Measurements from ENCODE around the gene FAM161A. TPM values are rescaled to one million over a fixed set of nuclear protein-coding genes. Genes with fewer than 3 reads are reported as not detected.

Gene FAM161A
- total RNA-seq, 4 donors from 2014 or later: 2.8 to 8.0 (median 5.7) TPM

DNA sequence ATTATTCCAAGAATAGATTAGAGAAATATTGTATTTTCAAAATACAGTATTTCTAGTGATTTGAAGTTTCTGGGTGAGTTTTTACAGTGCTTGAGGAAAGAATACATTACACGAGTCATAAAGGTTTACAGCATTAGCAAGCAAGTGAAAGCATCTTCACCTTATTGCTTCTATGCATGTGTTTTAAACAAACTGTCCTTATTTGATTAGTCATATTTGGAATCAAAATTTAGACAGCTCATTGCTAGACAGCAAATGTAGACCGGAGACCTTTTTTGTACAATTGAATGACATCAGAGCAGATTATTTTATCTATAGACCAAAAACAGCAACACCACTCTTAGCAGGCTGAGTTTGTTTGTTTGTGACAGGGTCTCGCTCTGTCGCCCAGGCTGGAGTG is 69.2 kb downstream of the FAM161A start:
- TF ChIP-seq, protein P1, sequence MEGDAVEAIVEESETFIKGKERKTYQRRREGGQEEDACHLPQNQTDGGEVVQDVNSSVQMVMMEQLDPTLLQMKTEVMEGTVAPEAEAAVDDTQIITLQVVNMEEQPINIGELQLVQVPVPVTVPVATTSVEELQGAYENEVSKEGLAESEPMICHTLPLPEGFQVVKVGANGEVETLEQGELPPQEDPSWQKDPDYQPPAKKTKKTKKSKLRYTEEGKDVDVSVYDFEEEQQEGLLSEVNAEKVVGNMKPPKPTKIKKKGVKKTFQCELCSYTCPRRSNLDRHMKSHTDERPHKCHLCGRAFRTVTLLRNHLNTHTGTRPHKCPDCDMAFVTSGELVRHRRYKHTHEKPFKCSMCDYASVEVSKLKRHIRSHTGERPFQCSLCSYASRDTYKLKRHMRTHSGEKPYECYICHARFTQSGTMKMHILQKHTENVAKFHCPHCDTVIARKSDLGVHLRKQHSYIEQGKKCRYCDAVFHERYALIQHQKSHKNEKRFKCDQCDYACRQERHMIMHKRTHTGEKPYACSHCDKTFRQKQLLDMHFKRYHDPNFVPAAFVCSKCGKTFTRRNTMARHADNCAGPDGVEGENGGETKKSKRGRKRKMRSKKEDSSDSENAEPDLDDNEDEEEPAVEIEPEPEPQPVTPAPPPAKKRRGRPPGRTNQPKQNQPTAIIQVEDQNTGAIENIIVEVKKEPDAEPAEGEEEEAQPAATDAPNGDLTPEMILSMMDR (IDR thresholded peaks at IDR 0.05): no peak
- TF ChIP-seq EP300 (IDR thresholded peaks at IDR 0.05): no peak
- no peak for TF ChIP-seq POLR2A (IDR thresholded peaks at IDR 0.05)
- no peak overlapping the region for H3K27ac ChIP-seq
- H3K27me3 ChIP-seq: no peaks in the 10 kb centered on the region
- H3K4me3 ChIP-seq: no peak overlapping the region
- DNase-seq (ENCODE audit: low spot score in 2 of 2): no peak
- no peaks in the 10 kb centered on the region for H3K4me1 ChIP-seq
- WGBS, 2 donors: 79 to 90% methylated on average over 4 of the region's 4 CpGs
- H3K9me3 ChIP-seq: peaks cover 0 to 19% (median 3%) of the 10 kb centered on the region in 4 donors
- H3K36me3 ChIP-seq: no peaks in the 10 kb centered on the region

GRCh38 chr2:61775956-61776570 is 77.8 kb downstream of the FAM161A start:
- no peak for DNase-seq (ENCODE audit: low spot score in 2 of 2)
- WGBS, 2 donors: 84 to 85% methylated on average over 8 of the region's 8 CpGs
- H3K36me3 ChIP-seq: no peaks in the 10 kb centered on the region
- peaks cover 0 to 10% (median under 1%) of the 10 kb centered on the region in 4 donors for H3K9me3 ChIP-seq
- no peak overlapping the region for H3K27ac ChIP-seq
- H3K4me1 ChIP-seq: no peaks in the 10 kb centered on the region
- no peak overlapping the region for H3K4me3 ChIP-seq
- no peak for TF ChIP-seq POLR2A (IDR thresholded peaks at IDR 0.05)
- no peak for TF ChIP-seq EP300 (IDR thresholded peaks at IDR 0.05)
- TF ChIP-seq, protein P1 (IDR thresholded peaks at IDR 0.05): no peak
- peaks cover 0 to 3% of the 10 kb centered on the region in 2 donors for H3K27me3 ChIP-seq

Small RNA genes lying within 50 kb of the gene (small RNA-seq; reads per million reads assigned to genes)
- gene RPS24P7: not detected

Other genes starting within 250 kb of the FAM161A start
- 10 to 100 TPM; 58.4 to 77.0 (median 64.1) TPM for gene CCT4, start 34.6 kb upstream of the FAM161A start, total RNA-seq
- 10 to 100 TPM; 29.6 to 49.2 (median 43.7) TPM for gene COMMD1, start 51.6 kb upstream of the FAM161A start, total RNA-seq